HEK293T (cell line): ENCODE measurements around the gene GNAQ.

Experiments used
- CTCF ChIA-PET: fragments of 350-600 bp; formaldehyde crosslinking; extraction: SDS; loops from one replicate; lab custom pipeline; 2021; ENCODE audit warnings: antibody characterized with exemption, inconsistent platforms; lab: Yijun Ruan, JAX
- POLR2A ChIA-PET: fragments of 350-600 bp; formaldehyde crosslinking; extraction: SDS; loops from one replicate; lab custom pipeline; 2020; ENCODE audit warnings: antibody characterized with exemption, inconsistent platforms; lab: Yijun Ruan, JAX
- DNase-seq: peaks from one replicate; pipeline ENCODE4 v3.0.0; 2012; ENCODE audit warnings: mixed read lengths; ENCODE audit errors: extremely low spot score
- ARNT ChIP-seq: fragments of 450-650 bp; IDR thresholded peaks from 2 replicates; pipeline ENCODE4 v1.6.1; 2017; ENCODE audit warnings: mild to moderate bottlenecking
- BHLHE40 ChIP-seq: fragments of 450-650 bp; IDR thresholded peaks from 2 replicates; pipeline ENCODE4 v1.6.1; 2016; ENCODE audit warnings: mild to moderate bottlenecking, moderate library complexity, borderline replicate concordance
- CTBP1 ChIP-seq: fragments of 450-650 bp; IDR thresholded peaks from 2 replicates; pipeline ENCODE4 v1.6.1; 2016; ENCODE audit warnings: borderline replicate concordance
- ELF4 ChIP-seq: fragments of 450-650 bp; IDR thresholded peaks from 2 replicates; pipeline ENCODE4 v1.6.1; 2017; ENCODE audit warnings: antibody characterized with exemption
- FOXA1 ChIP-seq: fragments of 450-650 bp; IDR thresholded peaks from 2 replicates; pipeline ENCODE4 v1.6.1; 2016; ENCODE audit warnings: mild to moderate bottlenecking
- FOXK2 ChIP-seq: fragments of 450-650 bp; IDR thresholded peaks from 2 replicates; pipeline ENCODE4 v1.6.1; 2016; ENCODE audit warnings: mild to moderate bottlenecking
- FOXM1 ChIP-seq: fragments of 450-650 bp; IDR thresholded peaks from 2 replicates; pipeline ENCODE4 v1.6.1; 2017; ENCODE audit warnings: mild to moderate bottlenecking, borderline replicate concordance
- HDGF ChIP-seq: fragments of 450-650 bp; IDR thresholded peaks from 2 replicates; pipeline ENCODE4 v1.6.1; 2017; ENCODE audit warnings: antibody characterized with exemption, borderline replicate concordance
- L3MBTL2 ChIP-seq: fragments of 450-650 bp; conservative IDR thresholded peaks from 2 replicates; pipeline ENCODE4 v1.6.1; 2016; ENCODE audit warnings: mild to moderate bottlenecking
- LEF1 ChIP-seq: fragments of 450-650 bp; IDR thresholded peaks from 2 replicates; pipeline ENCODE4 v1.6.1; 2017; ENCODE audit warnings: mild to moderate bottlenecking, borderline replicate concordance
- NFRKB ChIP-seq: fragments of 450-650 bp; IDR thresholded peaks from 2 replicates; pipeline ENCODE4 v1.6.1; 2016; ENCODE audit warnings: mild to moderate bottlenecking, moderate library complexity
- PKNOX1 ChIP-seq: fragments of 450-650 bp; IDR thresholded peaks from 2 replicates; pipeline ENCODE4 v1.6.1; 2016
- SP1 ChIP-seq: fragments of 450-650 bp; IDR thresholded peaks from 2 replicates; pipeline ENCODE4 v1.6.1; 2017
- SUZ12 ChIP-seq: fragments of 450-650 bp; IDR thresholded peaks from 2 replicates; pipeline ENCODE4 v1.6.1; 2016; ENCODE audit warnings: mild to moderate bottlenecking
- TARDBP ChIP-seq: fragments of 450-650 bp; IDR thresholded peaks from 2 replicates; pipeline ENCODE4 v1.6.1; 2016
- ZNF384 ChIP-seq: fragments of 450-650 bp; IDR thresholded peaks from 2 replicates; pipeline ENCODE4 v1.6.1; 2016

Gene GNAQ

GRCh38 chr9:77961541-77961940, 70.1 kb downstream of the GNAQ start:
- no peak for DNase-seq
- POLR2A ChIA-PET, result no interaction called here
- TF ChIP-seq BHLHE40 (no peak), CTBP1 (no peak), SUZ12 (no peak), SP1 (no peak), FOXM1 (no peak), LEF1 (no peak), ARNT (no peak), L3MBTL2 (no peak), FOXK2 (no peak), ZNF384 (no peak), TARDBP (no peak), HDGF (no peak), NFRKB (no peak), FOXA1 (no peak)
- CTCF ChIA-PET, result no interaction called here

- ChIA-PET POLR2A (no interaction called here), CTCF (interaction anchor here (1.1 kb wide), 1 partner anchor 15 kb away, joined by 3 read pairs; no protein-coding TSS in a partner anchor)
- no peak for DNase-seq
- TF ChIP-seq FOXK2 (no peak), LEF1 (no peak), CTBP1 (no peak), ZNF384 (no peak), ARNT (no peak), FOXM1 (no peak)
These were observed 71.1 kb downstream of the GNAQ start for GRCh38 chr9:77960356-77961153.

- ChIA-PET POLR2A (no interaction called here), CTCF (no interaction called here)
- DNase-seq, result no peak
- TF ChIP-seq LEF1, result no peak
- TF ChIP-seq PKNOX1, result peak; percentile 6; the same call in 1 of the 2 replicates
- no peak for TF ChIP-seq TARDBP
- TF ChIP-seq ARNT, result no peak
- TF ChIP-seq NFRKB, result no peak
These were observed 71.8 kb downstream of the GNAQ start for GRCh38 chr9:77959803-77960202.

GRCh38 chr9:77957652-77958051, 74.0 kb downstream of the GNAQ start:
- TF ChIP-seq L3MBTL2 (no peak), FOXA1 (no peak), BHLHE40 (no peak), TARDBP (no peak), FOXK2 (no peak), PKNOX1 (no peak), FOXM1 (no peak), LEF1 (no peak)
- no peak for DNase-seq
- POLR2A ChIA-PET, result no interaction called here
- CTCF ChIA-PET, result no interaction called here

- no peak for DNase-seq
- ChIA-PET POLR2A (no interaction called here), CTCF (no interaction called here)
- TF ChIP-seq LEF1 (no peak), ELF4 (no peak)
These were observed 75.1 kb downstream of the GNAQ start for GRCh38 chr9:77956555-77956954.

- CTCF ChIA-PET, result no interaction called here
- POLR2A ChIA-PET, result no interaction called here
- no peak for DNase-seq
- TF ChIP-seq BHLHE40 (no peak), ARNT (no peak), L3MBTL2 (no peak), PKNOX1 (no peak), HDGF (no peak), ELF4 (no peak), LEF1 (no peak), ZNF384 (no peak), SUZ12 (no peak)
These were observed 77.0 kb downstream of the GNAQ start for GRCh38 chr9:77954666-77955015.

GRCh38 chr9:77954013-77954665, 77.5 kb downstream of the GNAQ start:
- DNase-seq, result no peak
- TF ChIP-seq BHLHE40, result no peak
- TF ChIP-seq SUZ12, result no peak
- TF ChIP-seq ARNT, result no peak
- no peak for TF ChIP-seq HDGF
- no peak for TF ChIP-seq LEF1
- no peak for TF ChIP-seq CTBP1
- TF ChIP-seq TARDBP, result no peak
- no peak for TF ChIP-seq FOXA1
- no peak for TF ChIP-seq FOXK2
- TF ChIP-seq ZNF384, result no peak
- ChIA-PET POLR2A (no interaction called here), CTCF (no interaction called here)
